ENCODE data around the gene TNFRSF19.

DNA sequence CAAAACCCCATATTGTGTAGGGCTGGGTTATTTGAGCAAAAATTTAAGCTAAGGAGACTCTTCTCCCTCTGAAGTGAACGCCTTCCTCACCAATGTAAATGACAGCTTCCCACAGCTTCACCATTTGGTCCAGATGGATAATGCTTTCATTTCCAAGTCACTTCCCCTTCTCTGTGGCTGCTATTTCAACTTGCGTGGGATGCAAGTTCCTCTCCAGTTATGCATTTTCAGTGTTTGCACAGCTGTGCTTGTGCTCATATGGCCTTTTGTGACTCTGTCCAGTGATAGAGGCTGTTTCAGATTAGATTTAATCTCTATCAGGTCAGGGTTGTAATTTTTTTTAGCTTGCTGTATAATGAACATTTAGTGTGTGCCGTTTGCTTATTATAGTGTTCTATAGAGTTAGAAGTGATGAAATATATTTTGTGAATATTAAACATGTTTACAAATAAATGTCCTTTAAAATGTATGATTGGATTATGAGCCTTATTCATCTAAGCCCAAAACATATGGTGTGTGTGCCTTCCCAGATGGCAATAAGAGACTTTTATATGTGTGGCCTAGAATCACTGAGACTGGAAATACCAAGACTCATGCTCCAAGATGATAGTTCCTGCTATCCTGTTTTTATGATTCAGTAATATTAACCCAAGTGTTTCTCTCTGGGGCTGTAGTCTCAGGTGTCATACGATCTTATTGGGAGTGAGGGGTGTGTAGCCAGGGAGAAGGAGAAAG, 86.6 kb downstream of the TNFRSF19 start:
- TF ChIP-seq, protein P1, sequence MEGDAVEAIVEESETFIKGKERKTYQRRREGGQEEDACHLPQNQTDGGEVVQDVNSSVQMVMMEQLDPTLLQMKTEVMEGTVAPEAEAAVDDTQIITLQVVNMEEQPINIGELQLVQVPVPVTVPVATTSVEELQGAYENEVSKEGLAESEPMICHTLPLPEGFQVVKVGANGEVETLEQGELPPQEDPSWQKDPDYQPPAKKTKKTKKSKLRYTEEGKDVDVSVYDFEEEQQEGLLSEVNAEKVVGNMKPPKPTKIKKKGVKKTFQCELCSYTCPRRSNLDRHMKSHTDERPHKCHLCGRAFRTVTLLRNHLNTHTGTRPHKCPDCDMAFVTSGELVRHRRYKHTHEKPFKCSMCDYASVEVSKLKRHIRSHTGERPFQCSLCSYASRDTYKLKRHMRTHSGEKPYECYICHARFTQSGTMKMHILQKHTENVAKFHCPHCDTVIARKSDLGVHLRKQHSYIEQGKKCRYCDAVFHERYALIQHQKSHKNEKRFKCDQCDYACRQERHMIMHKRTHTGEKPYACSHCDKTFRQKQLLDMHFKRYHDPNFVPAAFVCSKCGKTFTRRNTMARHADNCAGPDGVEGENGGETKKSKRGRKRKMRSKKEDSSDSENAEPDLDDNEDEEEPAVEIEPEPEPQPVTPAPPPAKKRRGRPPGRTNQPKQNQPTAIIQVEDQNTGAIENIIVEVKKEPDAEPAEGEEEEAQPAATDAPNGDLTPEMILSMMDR (tag by site-specific recombination; IDR thresholded peaks at IDR 0.05): no peak
- TF ChIP-seq ZBTB8A (tag by site-specific recombination; IDR thresholded peaks at IDR 0.05) (no peak), ZNF175 (tag by site-specific recombination; IDR thresholded peaks at IDR 0.05) (no peak), PRDM1 (tag by site-specific recombination; IDR thresholded peaks at IDR 0.05) (no peak)
- TF ChIP-seq, protein P2, sequence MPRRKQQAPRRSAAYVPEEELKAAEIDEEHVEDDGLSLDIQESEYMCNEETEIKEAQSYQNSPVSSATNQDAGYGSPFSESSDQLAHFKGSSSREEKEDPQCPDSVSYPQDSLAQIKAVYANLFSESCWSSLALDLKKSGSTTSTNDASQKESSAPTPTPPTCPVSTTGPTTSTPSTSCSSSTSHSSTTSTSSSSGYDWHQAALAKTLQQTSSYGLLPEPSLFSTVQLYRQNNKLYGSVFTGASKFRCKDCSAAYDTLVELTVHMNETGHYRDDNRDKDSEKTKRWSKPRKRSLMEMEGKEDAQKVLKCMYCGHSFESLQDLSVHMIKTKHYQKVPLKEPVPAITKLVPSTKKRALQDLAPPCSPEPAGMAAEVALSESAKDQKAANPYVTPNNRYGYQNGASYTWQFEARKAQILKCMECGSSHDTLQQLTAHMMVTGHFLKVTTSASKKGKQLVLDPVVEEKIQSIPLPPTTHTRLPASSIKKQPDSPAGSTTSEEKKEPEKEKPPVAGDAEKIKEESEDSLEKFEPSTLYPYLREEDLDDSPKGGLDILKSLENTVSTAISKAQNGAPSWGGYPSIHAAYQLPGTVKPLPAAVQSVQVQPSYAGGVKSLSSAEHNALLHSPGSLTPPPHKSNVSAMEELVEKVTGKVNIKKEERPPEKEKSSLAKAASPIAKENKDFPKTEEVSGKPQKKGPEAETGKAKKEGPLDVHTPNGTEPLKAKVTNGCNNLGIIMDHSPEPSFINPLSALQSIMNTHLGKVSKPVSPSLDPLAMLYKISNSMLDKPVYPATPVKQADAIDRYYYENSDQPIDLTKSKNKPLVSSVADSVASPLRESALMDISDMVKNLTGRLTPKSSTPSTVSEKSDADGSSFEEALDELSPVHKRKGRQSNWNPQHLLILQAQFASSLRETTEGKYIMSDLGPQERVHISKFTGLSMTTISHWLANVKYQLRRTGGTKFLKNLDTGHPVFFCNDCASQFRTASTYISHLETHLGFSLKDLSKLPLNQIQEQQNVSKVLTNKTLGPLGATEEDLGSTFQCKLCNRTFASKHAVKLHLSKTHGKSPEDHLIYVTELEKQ (tag by site-specific recombination; IDR thresholded peaks at IDR 0.05; ENCODE audit: borderline replicate concordance): no peak

Measured in HEK293 (cell line).